T-helper 17 cell (primary cell): ENCODE results near the gene KRT15. TPM values are rescaled to one million over a fixed set of nuclear protein-coding genes. Genes with fewer than 3 reads are reported as not detected.

Experiments used
- ATAC-seq: fragments of 150-1000 bp; cut with Tn5 transposase; 2 replicates; pipeline ENCODE4 v1.10.0; 2021; ENCODE audit warnings: mild to moderate bottlenecking, moderate library complexity
- DNase-seq, 3 donors: peaks; one replicate each; pipeline versions ENCODE4 v3.0.0 to v3.0.0-alpha.2; 2020 to 2021
- H3K9me3 ChIP-seq: one replicate; pipeline ENCODE4 v1.7.0; 2013; ENCODE audit warnings: low read length, mild to moderate bottlenecking; ENCODE audit not compliant: control insufficient read depth, poor library complexity, severe bottlenecking
- H3K27ac Mint-ChIP-seq: one replicate; pipeline ENCODE4 v1.8.0; 2022; ENCODE audit warnings: mild to moderate bottlenecking, moderate library complexity, mixed read lengths
- H3K27me3 Mint-ChIP-seq: one replicate; pipeline ENCODE4 v1.8.0; 2022; ENCODE audit warnings: mixed read lengths
- H3K36me3 Mint-ChIP-seq: one replicate; pipeline ENCODE4 v1.8.0; 2022; ENCODE audit warnings: low read depth, mixed read lengths
- H3K4me1 Mint-ChIP-seq: one replicate; pipeline ENCODE4 v1.8.0; 2022; ENCODE audit warnings: mild to moderate bottlenecking, mixed read lengths
- H3K4me3 Mint-ChIP-seq: one replicate; pipeline ENCODE4 v1.8.0; 2022; ENCODE audit warnings: mild to moderate bottlenecking, moderate library complexity, mixed read lengths
- total RNA-seq, 4 donors: library from RNA in 2 of 4; stranded (reverse) in 2 of 4; gene quantifications; one replicate each; pipeline ENCODE4 v1.2.3 and lab custom pipeline; 2022 to 2026

KRT15 gene
- total RNA-seq, 2 donors from 2014 or later, result not detected

GRCh38 chr17:41484920-41485904 is 33.5 kb downstream of the KRT15 start:
- Mint-ChIP-seq H3K4me3 (no peak overlapping the region), H3K4me1 (peaks cover 9% of the 10 kb centered on the region), H3K36me3 (no peaks in the 10 kb centered on the region), H3K27me3 (peaks cover 18% of the 10 kb centered on the region), H3K27ac (no peak overlapping the region)
- no peak for ATAC-seq
- H3K9me3 ChIP-seq, result no peaks in the 10 kb centered on the region
- DNase-seq, result no peak

GRCh38 chr17:41483991-41484826 is 34.5 kb downstream of the KRT15 start:
- peaks cover 18% of the 10 kb centered on the region for H3K27me3 Mint-ChIP-seq
- ATAC-seq (no peak), DNase-seq (no peak)
- no peaks in the 10 kb centered on the region for H3K9me3 ChIP-seq
- H3K4me1 Mint-ChIP-seq, result peaks cover 3% of the 10 kb centered on the region
- H3K27ac Mint-ChIP-seq, result peak overlapping the region; percentile 74
- no peaks in the 10 kb centered on the region for H3K36me3 Mint-ChIP-seq
- no peak overlapping the region for H3K4me3 Mint-ChIP-seq

GRCh38 chr17:41483531-41483930 is 35.2 kb downstream of the KRT15 start:
- peak overlapping the region; percentile 74 for H3K27ac Mint-ChIP-seq
- no peak overlapping the region for H3K4me3 Mint-ChIP-seq
- no peak for ATAC-seq
- no peak for DNase-seq
- peaks cover 18% of the 10 kb centered on the region for H3K27me3 Mint-ChIP-seq
- no peaks in the 10 kb centered on the region for H3K36me3 Mint-ChIP-seq
- peaks cover 5% of the 10 kb centered on the region for H3K4me1 Mint-ChIP-seq
- H3K9me3 ChIP-seq, result no peaks in the 10 kb centered on the region

DNA sequence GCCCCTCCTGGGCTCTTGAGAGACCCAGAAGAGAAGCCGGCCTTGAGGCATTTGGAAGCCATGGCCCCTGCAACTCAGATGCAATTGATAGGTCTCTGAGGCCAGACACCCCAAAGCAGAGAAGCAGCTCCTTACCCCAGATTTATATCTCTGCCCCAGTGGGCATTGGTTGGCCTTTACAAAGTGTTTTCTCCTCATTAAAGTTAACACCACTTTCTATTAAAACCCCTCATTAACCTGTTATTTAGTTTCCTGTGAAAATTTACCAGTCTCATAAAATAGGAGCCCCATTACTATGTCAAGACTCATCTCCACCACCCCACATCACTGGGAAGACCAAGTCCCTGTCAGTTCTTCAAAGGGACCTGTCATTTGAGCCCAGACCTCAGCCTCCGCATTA is 37.7 kb downstream of the KRT15 start, which contains the start of gene KRT35:
Gene KRT35 (minus strand): TSS at position 116 of the 400 bp plus-strand sequence. CDS start 54 bp downstream, at position 62.
- no peak for ATAC-seq
- H3K27ac Mint-ChIP-seq, result peak within 1 kb of the TSS; percentile 51
- DNase-seq, result no peak
- H3K27me3 Mint-ChIP-seq, result peaks cover 14% of the 10 kb centered on the region
- H3K9me3 ChIP-seq, result no peaks in the 10 kb centered on the region
- no peak within 1 kb of the TSS for H3K4me3 Mint-ChIP-seq
- peaks cover 5% of the 10 kb centered on the region for H3K4me1 Mint-ChIP-seq
- H3K36me3 Mint-ChIP-seq, result no peaks in the 10 kb centered on the region

DNA sequence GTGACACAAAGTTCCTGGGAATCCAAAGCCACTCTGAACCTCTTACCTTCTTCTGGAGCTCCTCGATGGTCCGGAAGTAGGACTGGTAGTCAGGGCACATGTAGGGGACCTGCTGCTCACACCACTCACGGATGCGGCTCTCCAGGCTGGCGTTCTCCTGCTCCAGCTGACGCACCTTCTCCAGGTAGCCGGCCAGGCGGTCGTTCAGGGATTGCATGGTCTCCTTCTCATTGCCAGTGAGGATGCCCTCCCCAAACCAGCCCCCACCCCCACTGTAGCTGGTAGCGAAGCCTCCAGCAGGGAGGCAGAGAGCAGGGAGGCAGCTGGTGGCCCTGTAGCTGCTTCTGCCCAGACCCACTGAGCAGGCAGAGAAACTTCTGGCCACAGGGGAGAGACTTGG is 38.1 kb downstream of the KRT15 start:
- no peaks in the 10 kb centered on the region for H3K9me3 ChIP-seq
- H3K4me3 Mint-ChIP-seq, result no peak overlapping the region
- no peaks in the 10 kb centered on the region for H3K36me3 Mint-ChIP-seq
- peaks cover 5% of the 10 kb centered on the region for H3K4me1 Mint-ChIP-seq
- no peak overlapping the region for H3K27ac Mint-ChIP-seq
- H3K27me3 Mint-ChIP-seq, result peaks cover 13% of the 10 kb centered on the region
- no peak for ATAC-seq
- DNase-seq, result no peak

GRCh38 chr17:41480136-41480535 is 38.6 kb downstream of the KRT15 start:
- DNase-seq (no peak), ATAC-seq (no peak)
- peaks cover 13% of the 10 kb centered on the region for H3K27me3 Mint-ChIP-seq
- no peaks in the 10 kb centered on the region for H3K9me3 ChIP-seq
- H3K36me3 Mint-ChIP-seq, result no peaks in the 10 kb centered on the region
- H3K4me3 Mint-ChIP-seq, result no peak overlapping the region
- peaks cover 5% of the 10 kb centered on the region for H3K4me1 Mint-ChIP-seq
- H3K27ac Mint-ChIP-seq, result no peak overlapping the region

- Mint-ChIP-seq H3K27ac (no peak overlapping the region), H3K36me3 (no peaks in the 10 kb centered on the region)
- no peak for ATAC-seq
Measured at GRCh38 chr17:41478237-41478636, 40.5 kb downstream of the KRT15 start.

GRCh38 chr17:41476866-41477815 is 41.5 kb downstream of the KRT15 start:
- no peaks in the 10 kb centered on the region for H3K27me3 Mint-ChIP-seq
- H3K4me3 Mint-ChIP-seq, result no peak overlapping the region
- no peak for DNase-seq
- peaks cover 2% of the 10 kb centered on the region for H3K4me1 Mint-ChIP-seq
- H3K9me3 ChIP-seq, result no peaks in the 10 kb centered on the region
- no peak for ATAC-seq
- H3K27ac Mint-ChIP-seq, result peak overlapping the region; percentile 32
- no peaks in the 10 kb centered on the region for H3K36me3 Mint-ChIP-seq

More at GRCh38 chr17:41478237-41478636, 40.5 kb downstream of the KRT15 start:
- Mint-ChIP-seq H3K4me1 (peaks cover 2% of the 10 kb centered on the region), H3K4me3 (no peak overlapping the region), H3K27me3 (peaks cover under 1% of the 10 kb centered on the region)
- no peak for DNase-seq
- H3K9me3 ChIP-seq, result no peaks in the 10 kb centered on the region

DNA sequence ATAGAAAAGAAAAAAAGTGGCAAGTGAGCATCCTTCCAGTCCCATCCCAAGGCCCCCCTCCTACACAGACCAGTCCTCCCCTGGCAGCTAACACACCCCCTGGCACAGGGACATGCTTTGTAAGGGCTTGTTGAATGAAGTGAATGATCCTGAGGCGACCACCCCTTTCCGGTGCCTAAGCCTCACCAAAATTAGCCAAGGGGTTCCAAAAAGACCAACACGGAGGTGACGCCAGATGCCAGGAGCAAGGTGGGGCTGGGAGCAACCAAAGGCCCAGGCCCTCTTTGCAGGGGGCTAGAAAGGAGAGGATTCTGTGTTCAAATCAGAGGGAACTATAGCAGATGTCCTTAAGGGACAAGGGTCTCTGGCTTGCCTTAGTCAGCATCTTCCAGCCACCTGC is 43.3 kb downstream of the KRT15 start:
- Mint-ChIP-seq H3K36me3 (no peaks in the 10 kb centered on the region), H3K4me3 (no peak overlapping the region), H3K27me3 (no peaks in the 10 kb centered on the region), H3K27ac (no peak overlapping the region), H3K4me1 (peaks cover 2% of the 10 kb centered on the region)
- ATAC-seq (no peak), DNase-seq (no peak)
- H3K9me3 ChIP-seq, result no peaks in the 10 kb centered on the region

DNA sequence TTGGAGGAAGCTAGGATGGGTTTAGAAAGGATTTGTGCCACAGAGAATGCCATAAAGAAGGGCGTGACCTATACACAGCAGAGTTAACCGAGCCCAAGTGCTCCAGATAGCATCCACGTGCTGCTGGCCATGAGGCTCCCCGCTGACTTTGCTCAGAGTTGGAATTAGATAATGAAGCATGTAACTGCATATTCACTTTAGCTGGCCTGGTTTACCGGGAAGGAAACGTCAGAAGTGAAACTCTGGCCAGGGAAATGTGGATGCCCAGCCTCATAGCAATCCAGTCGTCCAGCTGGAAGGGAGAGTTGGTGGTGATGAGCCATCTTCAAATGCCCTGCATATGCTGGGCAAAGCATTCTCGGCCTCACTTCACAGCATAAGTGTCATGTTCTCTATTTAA is 43.8 kb downstream of the KRT15 start:
- Mint-ChIP-seq H3K36me3 (no peaks in the 10 kb centered on the region), H3K27me3 (no peaks in the 10 kb centered on the region), H3K27ac (no peak overlapping the region), H3K4me3 (no peak overlapping the region), H3K4me1 (peaks cover 2% of the 10 kb centered on the region)
- DNase-seq, result no peak
- ATAC-seq, result no peak
- H3K9me3 ChIP-seq, result no peaks in the 10 kb centered on the region

- H3K4me3 Mint-ChIP-seq, result no peak overlapping the region
- no peak for ATAC-seq
Measured at GRCh38 chr17:41468346-41468745, 50.3 kb downstream of the KRT15 start.

GRCh38 chr17:41467561-41467960 is 51.1 kb downstream of the KRT15 start:
- no peak overlapping the region for H3K4me3 Mint-ChIP-seq
- peaks cover 15% of the 10 kb centered on the region for H3K27me3 Mint-ChIP-seq
- H3K4me1 Mint-ChIP-seq, result no peaks in the 10 kb centered on the region
- H3K36me3 Mint-ChIP-seq, result no peaks in the 10 kb centered on the region
- H3K9me3 ChIP-seq, result no peaks in the 10 kb centered on the region
- ATAC-seq (no peak), DNase-seq (no peak)
- H3K27ac Mint-ChIP-seq, result no peak overlapping the region

More at GRCh38 chr17:41468346-41468745, 50.3 kb downstream of the KRT15 start:
- DNase-seq, result no peak
- no peaks in the 10 kb centered on the region for H3K36me3 Mint-ChIP-seq
- H3K27ac Mint-ChIP-seq, result no peak overlapping the region
- H3K27me3 Mint-ChIP-seq, result peaks cover 12% of the 10 kb centered on the region
- no peaks in the 10 kb centered on the region for H3K4me1 Mint-ChIP-seq
- no peaks in the 10 kb centered on the region for H3K9me3 ChIP-seq
